ENCODE data around the gene EFHC2.

DNA sequence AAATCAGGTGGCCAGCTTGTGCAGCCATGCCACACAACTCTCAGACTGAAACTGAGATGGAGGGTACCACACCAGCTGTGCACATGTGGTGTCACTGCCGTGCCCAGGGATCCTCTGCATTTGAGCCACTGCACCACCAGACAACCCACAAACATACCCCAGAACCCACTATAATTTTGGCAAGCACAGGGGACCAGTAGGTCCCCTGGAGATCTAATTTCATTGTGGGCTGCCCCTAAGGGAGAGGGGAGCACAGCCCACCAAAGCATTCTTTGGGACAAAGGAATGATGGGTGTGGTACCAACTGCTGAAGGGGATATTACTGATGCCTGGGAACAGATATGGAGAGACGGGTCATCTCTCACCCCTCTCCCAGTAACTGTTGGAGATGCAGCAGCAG lies 140.9 kb downstream of the EFHC2 start:
- TF ChIP-seq, protein P1, sequence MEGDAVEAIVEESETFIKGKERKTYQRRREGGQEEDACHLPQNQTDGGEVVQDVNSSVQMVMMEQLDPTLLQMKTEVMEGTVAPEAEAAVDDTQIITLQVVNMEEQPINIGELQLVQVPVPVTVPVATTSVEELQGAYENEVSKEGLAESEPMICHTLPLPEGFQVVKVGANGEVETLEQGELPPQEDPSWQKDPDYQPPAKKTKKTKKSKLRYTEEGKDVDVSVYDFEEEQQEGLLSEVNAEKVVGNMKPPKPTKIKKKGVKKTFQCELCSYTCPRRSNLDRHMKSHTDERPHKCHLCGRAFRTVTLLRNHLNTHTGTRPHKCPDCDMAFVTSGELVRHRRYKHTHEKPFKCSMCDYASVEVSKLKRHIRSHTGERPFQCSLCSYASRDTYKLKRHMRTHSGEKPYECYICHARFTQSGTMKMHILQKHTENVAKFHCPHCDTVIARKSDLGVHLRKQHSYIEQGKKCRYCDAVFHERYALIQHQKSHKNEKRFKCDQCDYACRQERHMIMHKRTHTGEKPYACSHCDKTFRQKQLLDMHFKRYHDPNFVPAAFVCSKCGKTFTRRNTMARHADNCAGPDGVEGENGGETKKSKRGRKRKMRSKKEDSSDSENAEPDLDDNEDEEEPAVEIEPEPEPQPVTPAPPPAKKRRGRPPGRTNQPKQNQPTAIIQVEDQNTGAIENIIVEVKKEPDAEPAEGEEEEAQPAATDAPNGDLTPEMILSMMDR (IDR thresholded peaks at IDR 0.05) = no peak
- no peak for TF ChIP-seq NFIC (IDR thresholded peaks at IDR 0.05; ENCODE audit: borderline replicate concordance)
- TF ChIP-seq, protein P2, sequence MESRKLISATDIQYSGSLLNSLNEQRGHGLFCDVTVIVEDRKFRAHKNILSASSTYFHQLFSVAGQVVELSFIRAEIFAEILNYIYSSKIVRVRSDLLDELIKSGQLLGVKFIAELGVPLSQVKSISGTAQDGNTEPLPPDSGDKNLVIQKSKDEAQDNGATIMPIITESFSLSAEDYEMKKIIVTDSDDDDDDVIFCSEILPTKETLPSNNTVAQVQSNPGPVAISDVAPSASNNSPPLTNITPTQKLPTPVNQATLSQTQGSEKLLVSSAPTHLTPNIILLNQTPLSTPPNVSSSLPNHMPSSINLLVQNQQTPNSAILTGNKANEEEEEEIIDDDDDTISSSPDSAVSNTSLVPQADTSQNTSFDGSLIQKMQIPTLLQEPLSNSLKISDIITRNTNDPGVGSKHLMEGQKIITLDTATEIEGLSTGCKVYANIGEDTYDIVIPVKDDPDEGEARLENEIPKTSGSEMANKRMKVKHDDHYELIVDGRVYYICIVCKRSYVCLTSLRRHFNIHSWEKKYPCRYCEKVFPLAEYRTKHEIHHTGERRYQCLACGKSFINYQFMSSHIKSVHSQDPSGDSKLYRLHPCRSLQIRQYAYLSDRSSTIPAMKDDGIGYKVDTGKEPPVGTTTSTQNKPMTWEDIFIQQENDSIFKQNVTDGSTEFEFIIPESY (IDR thresholded peaks at IDR 0.05; ENCODE audit: borderline replicate concordance, low read depth) = no peak

All from SK-N-SH (cell line).